Adrenal gland (tissue), 5 donors: ENCODE results near the gene DCC.

ENCODE experiments used
- CTCF ChIP-seq, 6 experiments: fragments of 450-650 bp in 4 of 6; fragments of 200-600 bp in 2 of 6; sonication (generic) in 1 of 6; IDR thresholded peaks; 1 replicate in 5 of 6; 2 replicates in 1 of 6; pipeline versions ENCODE4 v1.5.1 to v1.8.0; 2016 to 2021; ENCODE audit warnings: antibody characterized with exemption in 6 of 6, mild to moderate bottlenecking in 2 of 6, moderate library complexity in 1 of 6
- POLR2A ChIP-seq, 2 donors: fragments of 450-650 bp; IDR thresholded peaks; one replicate each; pipeline ENCODE4 v1.6.1; 2017; ENCODE audit warnings: antibody characterized with exemption in 2 of 2, mild to moderate bottlenecking in 2 of 2, moderate library complexity in 1 of 2
- donor health status: DM: no; HTN: no; CAD: no.

- TF ChIP-seq CTCF (IDR thresholded peaks at IDR 0.05): no peak
- TF ChIP-seq POLR2A (IDR thresholded peaks at IDR 0.05): no peak
Measured at GRCh38 chr18:52691841-52692240, 351.8 kb downstream of the DCC start.
